Measurements from ENCODE around the gene MAP3K21.

The MAP3K21 gene

DNA sequence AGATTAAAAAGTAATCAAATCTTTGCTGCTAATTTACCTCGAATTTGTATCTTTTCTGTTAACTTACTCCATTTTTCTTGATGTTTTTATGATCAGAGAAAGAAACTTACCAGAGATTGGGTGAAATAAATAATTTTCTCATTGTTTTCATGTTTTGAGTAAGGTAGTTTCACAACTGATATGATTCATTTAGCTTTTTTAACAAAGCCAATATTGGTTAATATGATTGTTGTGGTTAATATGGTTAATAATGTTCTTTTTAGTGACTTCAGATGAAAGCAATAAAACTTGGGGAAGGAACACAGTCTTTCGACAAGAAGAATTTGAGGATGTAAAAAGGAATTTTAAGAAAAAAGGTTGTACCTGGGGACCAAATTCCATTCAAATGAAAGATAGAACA, 48.1 kb downstream of the MAP3K21 start:
- Mint-ChIP-seq H3K9me3 (no peaks in the 10 kb centered on the region), H3K27ac (no peak overlapping the region), H3K4me3 (no peak overlapping the region), H3K27me3 (no peaks in the 10 kb centered on the region), H3K36me3 (peaks cover 0 to 10% of the 10 kb centered on the region in 2 donors), H3K4me1 (peaks cover 2 to 5% of the 10 kb centered on the region in 2 donors)
- DNase-seq: no peak
- no peak for ATAC-seq (replicated peaks)

DNA sequence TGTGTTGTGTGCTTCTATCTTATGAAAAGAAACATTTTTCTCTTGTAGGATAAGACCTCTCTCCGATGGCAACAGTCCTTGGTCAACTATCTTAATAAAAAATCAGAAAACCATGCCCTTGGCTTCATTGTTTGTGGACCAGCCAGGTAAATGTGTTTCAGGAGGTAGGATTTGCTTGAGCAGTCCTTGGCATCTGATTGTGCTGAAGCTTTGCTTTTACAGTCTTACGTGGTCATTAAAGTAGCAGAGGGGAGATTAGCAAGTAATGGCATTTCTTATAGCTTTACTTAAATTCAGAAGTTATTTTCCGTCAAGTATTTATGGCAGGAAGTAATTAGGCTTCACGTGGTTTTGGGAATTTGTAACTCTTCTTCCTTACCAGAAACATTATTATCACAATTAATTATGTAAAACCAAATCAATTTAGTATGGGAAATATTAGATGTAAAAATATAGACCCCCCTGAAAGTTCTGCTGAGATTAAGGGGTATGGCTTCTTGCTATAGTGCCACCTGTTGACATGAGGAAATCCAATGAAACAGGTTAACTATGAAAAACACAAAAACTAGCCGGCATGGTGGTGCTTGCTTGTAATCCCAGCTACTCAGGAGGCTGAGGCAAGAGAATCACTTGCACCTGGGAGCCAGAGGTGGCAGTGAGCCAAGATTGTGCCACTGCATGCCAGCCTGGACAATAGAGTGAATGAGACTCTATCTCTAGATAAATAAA, 49.0 kb downstream of the MAP3K21 start:
- H3K9me3 Mint-ChIP-seq: no peaks in the 10 kb centered on the region
- H3K36me3 Mint-ChIP-seq: peaks cover 0 to 10% of the 10 kb centered on the region in 2 donors
- no peak overlapping the region for H3K27ac Mint-ChIP-seq
- no peaks in the 10 kb centered on the region for H3K27me3 Mint-ChIP-seq
- ATAC-seq (replicated peaks): no peak
- no peak for DNase-seq
- H3K4me1 Mint-ChIP-seq: peaks cover 2 to 5% of the 10 kb centered on the region in 2 donors
- H3K4me3 Mint-ChIP-seq: no peak overlapping the region

DNA sequence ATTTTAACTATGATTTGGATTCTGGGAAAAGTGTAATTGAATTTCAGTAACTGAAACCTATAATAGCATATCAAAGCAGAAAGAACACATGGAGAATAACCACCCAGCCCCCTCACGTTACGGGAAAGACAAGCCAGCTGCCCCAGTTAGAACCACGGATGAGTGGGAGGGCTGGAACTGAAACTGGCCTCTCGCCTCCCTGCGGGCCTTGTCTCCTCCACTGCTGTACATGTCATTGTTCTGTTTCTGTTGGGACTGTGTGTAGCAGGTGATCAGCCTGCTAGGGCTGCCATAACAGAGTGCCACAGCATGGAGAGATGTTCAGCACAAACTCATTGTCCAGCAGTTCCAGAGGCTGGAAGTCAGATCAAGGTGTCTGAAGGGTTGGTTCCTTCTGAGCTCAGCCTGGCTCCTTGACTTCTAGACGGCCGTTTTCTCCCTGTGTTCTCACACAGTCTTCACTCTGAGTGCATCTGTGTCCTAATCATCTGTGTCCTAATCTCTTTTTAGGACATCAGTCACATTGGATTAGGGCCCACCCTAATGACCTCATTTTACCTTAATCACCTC, 52.4 kb downstream of the MAP3K21 start:
- H3K27me3 Mint-ChIP-seq: no peaks in the 10 kb centered on the region
- no peak overlapping the region for H3K4me3 Mint-ChIP-seq
- H3K27ac Mint-ChIP-seq: no peak overlapping the region
- H3K9me3 Mint-ChIP-seq: peaks cover 4 to 5% of the 10 kb centered on the region in 2 donors
- peaks cover 2 to 5% of the 10 kb centered on the region in 2 donors for H3K4me1 Mint-ChIP-seq
- ATAC-seq (replicated peaks) (no peak), DNase-seq (no peak)
- H3K36me3 Mint-ChIP-seq: peaks cover 11 to 21% of the 10 kb centered on the region in 2 donors

DNA sequence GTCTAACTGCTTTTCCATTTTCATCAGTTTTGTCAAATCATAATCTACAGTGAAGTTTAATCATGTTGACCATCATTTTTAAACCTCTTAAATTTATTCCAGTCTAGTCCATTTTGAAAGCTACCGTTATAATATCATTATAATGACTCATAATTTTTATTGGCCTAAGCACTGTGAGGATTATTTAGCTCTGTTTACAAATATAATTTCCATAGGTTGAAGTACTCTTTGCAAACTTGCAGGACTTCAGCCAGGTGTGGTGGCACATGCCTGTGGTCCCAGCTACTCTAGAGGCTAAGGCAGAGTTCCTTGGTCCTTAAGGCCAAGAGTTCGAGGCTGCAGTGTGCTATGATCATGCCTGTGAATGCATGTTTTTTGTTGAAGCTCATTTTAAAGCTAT, 54.3 kb downstream of the MAP3K21 start:
- Mint-ChIP-seq H3K4me3 (no peak overlapping the region), H3K27me3 (no peaks in the 10 kb centered on the region), H3K9me3 (peaks cover 4 to 5% of the 10 kb centered on the region in 2 donors), H3K36me3 (peaks cover 11 to 18% of the 10 kb centered on the region in 2 donors), H3K27ac (no peak overlapping the region), H3K4me1 (peaks cover 2 to 5% of the 10 kb centered on the region in 2 donors)
- ATAC-seq (replicated peaks): no peak
- DNase-seq: no peak

DNA sequence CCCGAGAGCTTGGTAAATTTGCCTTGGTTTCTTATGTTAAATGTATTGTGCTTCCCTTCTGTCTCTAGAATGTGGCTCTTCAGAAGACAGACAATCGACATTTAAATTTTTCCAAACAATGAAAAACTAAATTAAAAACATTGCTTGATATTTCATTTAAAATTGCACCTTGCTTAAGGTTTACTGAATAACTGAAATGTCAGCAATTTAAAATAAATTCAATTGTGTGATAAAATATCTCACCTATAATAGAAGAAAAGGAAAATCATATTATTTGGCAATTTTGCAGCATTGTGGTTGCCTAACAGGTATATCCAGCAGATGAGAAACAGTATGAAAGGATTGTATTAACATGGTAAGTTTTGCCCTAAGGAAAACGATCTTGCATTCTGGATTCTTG, 56.5 kb downstream of the MAP3K21 start:
- Mint-ChIP-seq H3K27me3 (peaks cover 0 to 4% of the 10 kb centered on the region in 2 donors), H3K27ac (no peak overlapping the region), H3K4me1 (no peaks in the 10 kb centered on the region), H3K9me3 (peaks cover 4 to 5% of the 10 kb centered on the region in 2 donors), H3K36me3 (peaks cover 11 to 18% of the 10 kb centered on the region in 2 donors), H3K4me3 (no peak overlapping the region)
- no peak for DNase-seq
- ATAC-seq (replicated peaks): no peak

DNA sequence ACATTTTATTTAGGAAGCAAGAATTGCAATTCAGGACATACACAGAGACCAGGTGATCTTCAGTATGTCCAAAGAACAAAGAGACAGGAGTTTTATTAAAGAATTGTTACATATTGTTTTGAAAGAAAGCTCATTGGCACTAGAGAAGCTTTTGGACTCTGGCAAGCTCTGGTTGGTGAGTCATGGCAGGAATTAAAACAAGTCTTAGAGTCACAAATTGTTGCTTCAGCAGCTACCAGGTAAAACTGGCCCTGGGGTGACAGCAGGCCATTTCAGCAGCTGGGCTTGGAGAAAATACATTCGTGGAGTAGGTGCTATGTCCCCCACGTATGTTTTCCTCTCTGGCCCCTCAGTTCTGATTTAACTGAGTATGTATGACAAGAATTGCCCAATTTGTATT, 58.8 kb downstream of the MAP3K21 start:
- Mint-ChIP-seq H3K27ac (no peak overlapping the region), H3K4me3 (no peak overlapping the region), H3K27me3 (peaks cover 5 to 13% of the 10 kb centered on the region in 2 donors), H3K4me1 (no peaks in the 10 kb centered on the region), H3K36me3 (peaks cover 11 to 14% of the 10 kb centered on the region in 2 donors), H3K9me3 (peaks cover 4 to 5% of the 10 kb centered on the region in 2 donors)
- DNase-seq (no peak), ATAC-seq (replicated peaks) (no peak)

DNA sequence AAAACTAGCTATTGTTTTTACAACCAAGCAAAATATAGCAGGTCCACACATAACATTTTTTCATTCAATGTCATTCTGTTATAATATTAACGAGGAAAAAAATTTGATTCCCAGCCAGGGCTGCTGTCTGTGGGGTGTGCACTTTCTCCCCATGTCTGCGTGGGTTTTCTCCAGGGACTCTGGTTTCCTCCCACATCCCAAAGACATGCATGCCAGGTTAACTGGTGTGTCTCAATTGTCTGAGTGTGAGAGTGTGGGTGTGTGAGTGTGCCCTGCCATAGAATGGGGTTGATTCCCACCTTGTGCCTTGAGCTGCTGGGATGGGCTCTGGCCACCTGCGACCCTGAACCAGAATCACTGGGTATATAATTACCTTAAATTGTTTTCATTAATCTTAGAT, 60.1 kb downstream of the MAP3K21 start:
- DNase-seq: no peak
- Mint-ChIP-seq H3K4me3 (no peak overlapping the region), H3K9me3 (peaks cover 2 to 4% of the 10 kb centered on the region in 2 donors), H3K4me1 (no peaks in the 10 kb centered on the region), H3K36me3 (peaks cover 6 to 9% of the 10 kb centered on the region in 2 donors), H3K27ac (no peak overlapping the region), H3K27me3 (peaks cover 17 to 21% of the 10 kb centered on the region in 2 donors)
- no peak for ATAC-seq (replicated peaks)

DNA sequence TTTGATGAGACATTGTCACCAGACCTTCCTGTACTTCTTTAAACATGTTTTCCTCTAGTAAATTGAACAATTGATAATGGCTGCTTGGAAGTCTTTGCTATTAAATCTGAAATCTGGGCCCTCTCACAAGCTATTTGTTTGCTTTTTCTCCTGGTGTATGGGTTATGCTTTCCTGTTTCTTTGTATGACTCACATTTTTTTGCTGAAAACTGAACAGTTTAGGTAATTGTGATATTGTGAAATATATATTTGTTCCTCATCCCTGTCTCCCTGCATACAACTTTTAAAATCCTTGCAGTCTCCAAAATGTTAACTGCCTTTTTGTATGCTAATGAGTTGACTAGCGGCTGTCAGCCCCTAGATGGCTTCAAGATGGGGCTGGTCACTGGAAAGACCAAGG, 61.6 kb downstream of the MAP3K21 start:
- no peaks in the 10 kb centered on the region for H3K9me3 Mint-ChIP-seq
- DNase-seq (no peak), ATAC-seq (replicated peaks) (no peak)
- H3K27me3 Mint-ChIP-seq: peaks cover 30 to 31% of the 10 kb centered on the region in 2 donors
- H3K4me1 Mint-ChIP-seq: no peaks in the 10 kb centered on the region
- H3K4me3 Mint-ChIP-seq: no peak overlapping the region
- H3K36me3 Mint-ChIP-seq: no peaks in the 10 kb centered on the region
- no peak overlapping the region for H3K27ac Mint-ChIP-seq

DNA sequence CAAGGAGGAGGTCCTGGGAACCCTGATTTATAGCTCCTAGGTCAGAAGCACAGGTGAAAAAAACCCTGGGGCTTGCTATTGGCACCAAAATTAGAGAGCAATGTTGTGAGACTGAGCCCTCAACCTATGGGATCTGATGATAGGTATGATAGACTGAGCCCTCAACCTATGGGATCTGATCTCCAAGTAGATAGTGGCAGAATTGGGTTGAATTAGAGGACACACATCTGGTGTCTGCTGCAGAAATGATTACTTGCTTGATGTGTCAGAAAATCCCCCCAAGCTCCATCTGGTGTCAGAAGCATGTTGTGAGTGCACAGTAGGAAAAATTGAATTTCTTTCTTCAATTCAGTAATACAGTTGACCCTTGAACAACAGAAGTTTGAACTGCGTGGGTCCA, 62.4 kb downstream of the MAP3K21 start:
- DNase-seq: no peak
- Mint-ChIP-seq H3K4me1 (no peaks in the 10 kb centered on the region), H3K9me3 (no peaks in the 10 kb centered on the region), H3K27ac (no peak overlapping the region), H3K27me3 (peaks cover 30 to 31% of the 10 kb centered on the region in 2 donors), H3K4me3 (no peak overlapping the region), H3K36me3 (no peaks in the 10 kb centered on the region)
- ATAC-seq (replicated peaks): no peak

DNA sequence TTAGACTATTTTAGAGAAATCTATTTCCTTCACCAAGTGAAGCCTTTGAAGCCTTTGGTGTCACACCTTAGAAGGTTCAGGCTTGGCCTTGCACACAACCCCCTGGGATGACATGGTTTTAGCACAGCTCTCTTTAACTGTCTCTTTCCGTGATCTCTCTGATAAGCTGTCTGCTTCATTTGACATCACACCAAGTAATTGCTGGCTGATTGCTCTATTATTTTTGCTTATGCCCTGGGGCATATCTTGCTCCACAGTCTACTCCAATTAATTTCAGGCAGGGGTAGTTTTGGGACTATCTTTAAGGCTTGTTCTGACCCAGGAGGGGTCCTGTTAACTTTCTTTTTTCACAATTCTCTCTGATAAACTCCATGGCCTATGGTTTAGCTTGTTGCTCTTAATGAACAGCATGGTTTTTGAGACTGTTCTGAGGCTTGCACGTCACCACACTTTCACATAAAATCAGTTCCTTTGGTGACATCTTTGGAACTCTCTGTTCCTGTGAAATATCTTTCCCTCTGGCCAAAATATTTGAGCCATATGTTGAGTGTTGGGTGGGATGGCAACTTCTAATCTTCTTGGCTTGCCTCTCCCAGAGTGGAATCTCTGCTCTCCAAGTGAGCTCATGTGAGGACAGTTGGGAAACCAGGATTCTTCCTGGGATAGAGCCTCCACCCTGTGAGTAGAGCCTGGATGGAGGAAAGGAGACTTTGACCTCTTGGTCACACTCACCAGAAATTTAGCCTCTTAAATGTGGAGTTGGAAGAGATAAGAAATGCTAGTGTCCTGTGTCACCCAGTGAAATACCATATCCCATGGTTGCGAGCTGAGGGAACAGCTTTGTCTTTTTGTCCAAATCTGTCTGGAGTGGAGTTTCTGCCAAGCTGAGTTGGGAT, 63.6 kb downstream of the MAP3K21 start:
- H3K4me1 Mint-ChIP-seq: no peaks in the 10 kb centered on the region
- H3K36me3 Mint-ChIP-seq: no peaks in the 10 kb centered on the region
- H3K9me3 Mint-ChIP-seq: no peaks in the 10 kb centered on the region
- H3K27me3 Mint-ChIP-seq: peaks cover 32 to 33% of the 10 kb centered on the region in 2 donors
- DNase-seq (no peak), ATAC-seq (replicated peaks) (no peak)
- no peak overlapping the region for H3K4me3 Mint-ChIP-seq
- H3K27ac Mint-ChIP-seq: no peak overlapping the region

DNA sequence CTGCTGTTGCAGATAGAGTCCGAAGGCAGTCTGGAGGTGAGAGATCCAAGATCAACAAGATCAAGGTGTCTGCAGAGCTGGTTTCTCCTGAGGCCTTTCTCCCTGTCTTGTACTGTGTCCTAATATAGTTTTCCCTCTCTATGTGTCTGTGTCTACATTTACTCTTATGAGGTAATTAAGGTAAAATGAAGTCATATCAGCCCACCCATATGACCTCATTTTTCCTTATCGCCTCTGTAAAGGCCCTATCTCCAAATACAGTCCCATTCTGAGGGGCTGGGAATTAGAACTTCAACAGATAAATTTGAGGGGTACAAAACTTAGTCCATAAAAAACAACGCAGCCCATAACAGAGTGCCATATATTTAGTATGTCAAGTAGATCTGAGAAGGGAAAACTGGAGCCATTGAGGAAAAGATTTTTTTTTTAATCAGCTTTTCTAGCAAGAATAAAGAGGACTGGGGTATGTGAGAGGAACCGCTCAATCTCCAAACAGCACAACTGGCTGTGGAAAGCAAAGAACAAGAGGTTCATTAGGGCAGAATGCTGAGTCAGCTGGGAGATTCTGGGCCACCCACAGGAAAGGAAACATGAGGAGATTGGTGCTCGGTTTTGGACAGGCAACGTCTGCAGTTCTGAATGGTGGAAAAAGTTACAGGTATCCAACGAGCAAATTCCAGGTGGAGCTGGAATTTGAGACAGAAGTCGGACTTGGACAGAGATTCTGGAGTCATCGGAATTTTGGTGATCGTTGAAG, 65.7 kb downstream of the MAP3K21 start:
- no peaks in the 10 kb centered on the region for H3K4me1 Mint-ChIP-seq
- DNase-seq (no peak), ATAC-seq (replicated peaks) (no peak)
- no peaks in the 10 kb centered on the region for H3K36me3 Mint-ChIP-seq
- no peaks in the 10 kb centered on the region for H3K9me3 Mint-ChIP-seq
- H3K27me3 Mint-ChIP-seq: peaks cover 37 to 39% of the 10 kb centered on the region in 2 donors
- no peak overlapping the region for H3K27ac Mint-ChIP-seq
- H3K4me3 Mint-ChIP-seq: no peak overlapping the region

DNA sequence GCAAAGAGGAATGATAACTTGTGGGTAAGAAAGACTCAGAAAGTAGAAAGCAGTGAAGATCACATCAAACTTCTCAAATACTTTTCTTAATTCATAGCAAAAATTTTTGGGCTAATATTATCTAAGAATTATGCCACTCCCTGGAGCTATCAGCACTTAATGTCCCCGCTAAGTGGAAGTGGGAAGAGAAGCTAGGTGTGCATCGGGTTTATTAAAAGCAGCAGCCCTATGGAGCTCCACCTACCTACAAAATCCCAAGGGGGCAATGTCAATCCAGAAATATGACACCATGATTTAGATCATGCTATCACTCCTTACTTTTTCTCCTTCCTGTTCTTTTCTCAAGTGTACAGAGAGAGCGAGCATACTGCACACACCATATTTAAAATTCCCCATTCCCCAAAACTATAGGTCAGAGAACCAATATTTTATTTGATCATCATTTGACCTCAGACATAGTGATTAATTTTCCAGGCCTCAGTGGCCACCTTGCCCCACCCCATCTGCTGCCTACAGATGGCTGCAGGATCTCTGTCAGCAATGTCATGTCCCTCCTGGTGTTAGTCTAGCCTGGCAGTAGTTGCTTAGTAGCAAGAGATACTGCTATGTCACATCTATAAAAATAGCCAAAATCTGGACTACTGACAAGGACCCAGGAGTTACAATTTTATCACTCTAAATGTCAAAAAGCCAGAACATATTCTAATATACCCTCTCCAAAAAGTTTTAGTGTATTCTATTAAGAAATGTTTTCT, 66.6 kb downstream of the MAP3K21 start:
- H3K9me3 Mint-ChIP-seq: no peaks in the 10 kb centered on the region
- H3K4me3 Mint-ChIP-seq: no peak overlapping the region
- no peak for DNase-seq
- no peaks in the 10 kb centered on the region for H3K4me1 Mint-ChIP-seq
- peaks cover 33 to 39% of the 10 kb centered on the region in 2 donors for H3K27me3 Mint-ChIP-seq
- no peak overlapping the region for H3K27ac Mint-ChIP-seq
- no peaks in the 10 kb centered on the region for H3K36me3 Mint-ChIP-seq
- ATAC-seq (replicated peaks): no peak

DNA sequence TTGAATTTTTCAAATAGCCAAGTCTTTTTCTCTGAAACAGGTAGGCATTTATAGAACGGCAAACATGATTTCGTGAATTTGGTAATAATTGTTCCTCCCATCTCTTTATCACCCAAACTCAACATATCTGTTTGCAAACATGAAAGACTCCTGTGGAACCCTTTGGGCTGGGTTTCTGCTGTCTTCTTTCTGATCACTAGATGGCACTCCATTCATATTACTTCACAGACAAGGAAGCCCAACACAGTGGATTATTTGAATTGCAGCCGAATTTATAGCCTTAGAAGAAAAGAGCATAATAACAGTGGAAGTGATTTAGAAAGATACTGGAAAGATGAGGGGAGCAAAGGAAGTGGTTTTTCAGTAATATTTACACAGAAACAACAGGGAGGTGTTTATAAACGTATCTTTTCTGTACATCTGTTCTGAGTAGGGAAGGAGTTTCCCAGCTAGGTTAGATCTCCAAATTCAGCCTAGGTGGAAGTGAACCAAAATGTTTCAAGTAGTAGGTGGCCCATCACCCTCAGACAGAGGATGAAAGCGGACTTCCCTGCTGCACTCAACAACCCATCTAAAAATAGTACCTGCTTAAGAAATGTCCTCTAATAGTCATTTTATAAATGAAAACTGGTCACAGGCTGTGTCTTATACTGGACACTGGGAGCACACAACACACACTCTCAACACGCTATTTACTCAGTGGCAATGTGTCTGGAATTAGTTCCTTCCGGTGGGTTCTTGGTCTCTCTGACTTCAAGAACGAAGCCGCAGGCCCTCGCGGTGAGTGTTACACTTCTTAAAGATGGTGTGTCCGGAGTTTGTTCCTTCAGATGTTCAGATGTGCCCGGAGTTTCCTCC, 67.6 kb downstream of the MAP3K21 start:
- DNase-seq (no peak), ATAC-seq (replicated peaks) (peak; percentile 74 to 79)
- Mint-ChIP-seq H3K4me3 (no peak overlapping the region), H3K36me3 (no peaks in the 10 kb centered on the region), H3K27me3 (peaks cover 30 to 39% of the 10 kb centered on the region in 2 donors), H3K4me1 (no peaks in the 10 kb centered on the region), H3K9me3 (no peaks in the 10 kb centered on the region), H3K27ac (no peak overlapping the region)
